HG03066 (cell line): ENCODE measurements around the gene PCDHGA3.
"Not testable (repeated sequence)": the region's sequence is repeated elsewhere in the genome, so short reads cannot be mapped to it uniquely, and the experiment has no call there.

ENCODE experiments used
- ATAC-seq: cut with Tn5 transposase; IDR thresholded peaks from one replicate; pipeline ENCODE4 v1.9.1; 2021; ENCODE audit warnings: low read depth; ENCODE audit not compliant: unreplicated experiment

Gene PCDHGA3

DNA sequence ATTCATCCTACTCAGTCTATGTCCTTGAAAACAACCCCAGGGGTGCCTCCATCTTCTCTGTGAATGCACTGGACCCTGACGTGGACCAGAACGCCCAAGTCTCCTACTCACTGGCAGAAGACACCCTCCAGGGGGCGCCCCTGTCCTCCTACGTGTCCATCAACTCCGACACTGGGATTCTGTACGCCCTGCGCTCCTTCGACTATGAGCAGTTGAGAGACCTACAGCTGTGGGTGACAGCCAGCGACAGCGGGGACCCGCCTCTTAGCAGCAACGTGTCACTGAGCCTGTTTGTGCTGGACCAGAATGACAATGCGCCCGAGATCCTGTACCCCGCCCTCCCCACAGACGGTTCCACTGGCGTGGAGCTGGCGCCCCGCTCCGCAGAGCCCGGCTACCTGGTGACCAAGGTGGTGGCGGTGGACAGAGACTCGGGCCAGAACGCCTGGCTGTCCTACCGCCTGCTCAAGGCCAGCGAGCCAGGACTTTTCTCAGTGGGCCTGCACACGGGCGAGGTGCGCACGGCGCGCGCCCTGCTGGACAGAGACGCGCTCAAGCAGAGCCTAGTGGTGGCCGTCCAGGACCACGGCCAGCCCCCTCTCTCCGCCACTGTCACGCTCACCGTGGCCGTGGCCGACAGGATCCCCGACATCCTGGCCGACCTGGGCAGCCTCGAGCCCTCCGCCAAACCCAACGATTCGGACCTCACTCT, 32.0 kb downstream of the PCDHGA3 start:
- not testable (repeated sequence) for ATAC-seq

DNA sequence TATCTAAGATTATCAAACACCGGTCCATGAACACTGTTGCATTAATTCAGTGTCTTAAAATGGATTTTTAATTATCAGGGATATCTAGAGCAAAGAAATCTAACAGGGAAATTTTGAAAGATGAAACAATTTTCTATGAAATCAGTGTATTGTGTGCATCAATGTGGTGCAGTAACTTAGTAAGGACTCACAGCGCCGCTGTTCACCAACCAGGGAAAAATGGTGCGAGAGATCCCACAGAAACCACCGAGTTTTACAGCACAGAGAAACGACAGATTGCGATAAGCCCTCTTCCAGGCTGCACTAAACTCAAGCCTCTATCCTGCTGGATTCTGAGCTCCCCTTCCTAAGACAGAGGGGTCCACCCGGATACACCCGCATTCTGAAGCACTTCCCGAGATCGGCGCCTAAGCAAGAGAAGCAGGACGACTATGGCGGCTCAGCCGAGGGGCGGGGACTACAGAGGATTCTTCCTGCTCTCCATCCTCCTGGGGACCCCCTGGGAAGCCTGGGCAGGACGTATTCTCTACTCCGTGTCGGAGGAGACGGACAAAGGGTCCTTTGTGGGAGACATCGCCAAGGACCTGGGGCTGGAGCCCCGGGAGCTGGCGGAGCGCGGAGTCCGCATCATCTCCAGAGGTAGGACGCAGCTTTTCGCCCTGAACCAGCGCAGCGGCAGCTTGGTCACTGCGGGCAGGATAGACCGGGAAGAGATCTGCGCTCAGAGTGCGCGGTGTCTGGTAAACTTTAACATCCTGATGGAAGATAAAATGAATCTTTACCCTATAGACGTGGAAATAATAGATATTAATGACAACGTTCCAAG, 39.1 kb downstream of the PCDHGA3 start, which contains the start of gene PCDHGA7:
TSS of gene PCDHGA7 (plus strand) at position 274 of the 826 bp plus-strand sequence. CDS start at position 432, 158 bp downstream.
- no peak for ATAC-seq

- no peak for ATAC-seq
These were observed 39.7 kb downstream of the PCDHGA3 start for GRCh38 chr5:141383345-141383744.

DNA sequence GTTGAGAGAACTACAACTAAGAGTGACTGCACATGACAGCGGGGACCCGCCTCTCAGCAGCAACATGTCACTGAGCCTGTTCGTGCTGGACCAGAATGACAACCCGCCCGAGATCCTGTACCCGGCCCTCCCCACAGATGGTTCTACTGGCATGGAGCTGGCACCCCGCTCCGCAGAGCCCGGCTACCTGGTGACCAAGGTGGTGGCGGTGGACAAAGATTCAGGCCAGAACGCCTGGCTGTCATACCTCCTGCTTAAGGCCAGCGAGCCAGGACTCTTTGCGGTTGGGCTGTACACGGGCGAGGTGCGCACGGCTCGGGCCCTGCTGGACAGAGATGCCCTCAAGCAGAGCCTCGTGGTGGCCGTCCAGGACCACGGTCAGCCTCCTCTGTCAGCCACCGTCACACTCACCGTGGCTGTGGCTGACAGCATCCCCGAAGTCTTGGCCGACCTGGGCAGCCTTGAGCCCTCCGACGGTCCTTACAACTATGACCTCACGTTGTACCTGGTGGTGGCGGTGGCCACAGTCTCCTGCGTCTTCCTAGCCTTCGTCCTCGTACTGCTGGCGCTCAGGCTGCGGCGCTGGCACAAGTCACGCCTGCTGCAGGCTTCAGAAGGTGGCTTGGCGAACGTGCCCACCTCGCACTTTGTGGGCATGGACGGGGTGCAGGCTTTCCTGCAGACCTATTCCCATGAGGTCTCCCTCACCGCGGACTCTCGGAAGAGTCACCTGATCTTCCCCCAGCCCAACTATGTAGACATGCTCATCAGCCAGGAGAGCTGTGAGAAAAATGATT, 41.0 kb downstream of the PCDHGA3 start:
- no peak for ATAC-seq

DNA sequence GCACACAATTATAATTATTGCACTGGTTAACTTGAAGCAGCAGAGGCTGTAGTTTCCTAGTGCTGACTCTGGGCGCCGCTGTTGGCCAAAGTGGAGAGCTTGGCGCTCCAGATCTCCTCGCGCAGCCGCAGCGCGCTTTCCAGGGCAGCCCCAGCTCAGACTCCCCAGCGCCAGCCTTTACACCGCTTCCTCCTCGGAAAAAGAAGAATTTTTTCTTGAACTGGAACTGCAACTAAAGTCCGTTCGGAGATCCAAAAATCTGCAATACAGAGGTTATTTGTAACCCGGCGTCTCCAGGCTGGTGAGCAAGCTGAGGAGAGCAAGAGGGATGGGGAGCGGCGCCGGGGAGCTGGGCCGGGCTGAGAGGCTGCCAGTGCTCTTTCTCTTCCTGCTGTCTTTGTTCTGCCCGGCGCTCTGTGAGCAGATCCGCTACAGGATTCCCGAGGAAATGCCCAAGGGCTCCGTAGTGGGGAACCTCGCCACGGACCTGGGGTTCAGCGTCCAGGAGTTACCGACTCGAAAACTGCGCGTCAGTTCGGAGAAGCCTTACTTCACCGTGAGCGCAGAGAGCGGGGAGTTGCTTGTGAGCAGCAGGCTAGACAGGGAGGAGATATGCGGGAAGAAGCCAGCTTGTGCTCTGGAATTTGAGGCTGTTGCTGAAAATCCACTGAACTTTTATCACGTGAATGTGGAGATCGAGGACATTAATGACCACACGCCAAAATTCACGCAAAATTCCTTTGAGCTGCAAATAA, 44.1 kb downstream of the PCDHGA3 start, which contains the start of gene PCDHGB4:
TSS of gene PCDHGB4 (plus strand) at position 142 of the 755 bp plus-strand sequence. CDS start at position 329, 187 bp downstream.
- ATAC-seq, result not testable (repeated sequence)

DNA sequence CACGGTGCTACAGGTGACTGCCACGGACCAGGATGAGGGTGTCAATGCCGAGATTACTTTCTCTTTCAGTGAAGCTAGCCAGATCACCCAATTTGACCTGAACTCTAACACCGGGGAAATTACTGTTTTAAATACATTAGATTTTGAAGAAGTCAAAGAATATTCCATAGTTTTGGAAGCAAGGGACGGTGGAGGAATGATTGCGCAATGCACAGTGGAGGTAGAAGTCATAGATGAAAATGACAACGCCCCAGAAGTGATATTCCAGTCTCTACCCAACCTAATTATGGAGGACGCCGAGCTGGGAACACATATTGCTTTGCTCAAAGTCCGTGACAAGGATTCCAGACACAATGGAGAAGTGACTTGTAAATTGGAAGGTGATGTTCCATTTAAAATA, 45.0 kb downstream of the PCDHGA3 start:
- ATAC-seq, result no peak

- ATAC-seq, result no peak
These were observed 45.8 kb downstream of the PCDHGA3 start for GRCh38 chr5:141389153-141390042.

DNA sequence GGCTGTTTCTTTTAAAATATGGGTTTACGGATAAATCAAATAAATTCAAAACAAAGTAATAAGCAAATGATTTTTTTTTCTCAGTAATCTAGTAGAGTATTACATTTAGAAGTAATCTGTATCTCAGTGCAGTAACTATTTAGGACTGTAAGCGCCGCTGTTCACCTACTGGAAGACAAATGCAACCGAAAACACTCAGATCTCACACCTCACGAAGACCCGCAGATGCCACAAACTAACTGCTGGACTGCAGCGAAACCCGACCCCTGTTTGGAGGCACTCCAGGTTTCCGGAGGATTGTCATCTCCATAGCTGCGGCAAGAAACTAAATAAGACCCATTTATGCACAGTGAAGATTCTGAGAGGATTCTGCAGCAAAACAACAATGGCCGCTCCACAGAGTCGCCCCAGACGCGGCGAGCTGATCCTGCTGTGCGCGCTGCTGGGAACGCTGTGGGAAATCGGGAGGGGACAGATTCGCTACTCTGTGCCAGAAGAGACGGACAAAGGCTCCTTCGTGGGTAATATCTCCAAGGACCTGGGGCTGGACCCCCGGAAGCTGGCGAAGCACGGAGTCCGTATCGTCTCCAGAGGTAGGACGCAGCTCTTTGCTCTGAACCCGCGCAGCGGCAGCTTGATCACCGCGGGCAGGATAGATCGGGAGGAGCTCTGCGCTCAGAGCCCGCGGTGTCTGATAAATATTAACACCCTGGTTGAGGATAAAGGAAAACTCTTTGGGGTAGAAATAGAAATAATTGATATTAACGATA, 49.0 kb downstream of the PCDHGA3 start, which contains the start of gene PCDHGA8:
TSS of gene PCDHGA8 (plus strand) at position 205 of the 770 bp plus-strand sequence. CDS start at position 386, 181 bp downstream.
- ATAC-seq, result no peak

DNA sequence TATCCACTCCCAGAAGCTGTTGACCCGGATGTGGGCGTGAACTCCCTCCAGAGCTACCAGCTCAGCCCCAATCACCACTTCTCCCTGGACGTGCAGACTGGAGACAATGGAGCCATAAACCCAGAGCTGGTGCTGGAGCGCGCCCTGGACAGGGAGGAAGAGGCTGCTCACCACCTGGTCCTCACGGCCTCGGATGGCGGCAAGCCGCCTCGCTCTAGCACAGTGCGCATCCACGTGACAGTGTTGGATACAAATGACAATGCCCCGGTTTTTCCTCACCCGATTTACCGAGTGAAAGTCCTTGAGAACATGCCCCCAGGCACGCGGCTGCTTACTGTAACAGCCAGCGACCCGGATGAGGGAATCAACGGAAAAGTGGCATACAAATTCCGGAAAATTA, 49.6 kb downstream of the PCDHGA3 start:
- ATAC-seq, result no peak

- not testable (repeated sequence) for ATAC-seq
These were observed 51.0 kb downstream of the PCDHGA3 start for GRCh38 chr5:141394401-141395187.
